ENCODE data around the gene ANKRD44.

DNA sequence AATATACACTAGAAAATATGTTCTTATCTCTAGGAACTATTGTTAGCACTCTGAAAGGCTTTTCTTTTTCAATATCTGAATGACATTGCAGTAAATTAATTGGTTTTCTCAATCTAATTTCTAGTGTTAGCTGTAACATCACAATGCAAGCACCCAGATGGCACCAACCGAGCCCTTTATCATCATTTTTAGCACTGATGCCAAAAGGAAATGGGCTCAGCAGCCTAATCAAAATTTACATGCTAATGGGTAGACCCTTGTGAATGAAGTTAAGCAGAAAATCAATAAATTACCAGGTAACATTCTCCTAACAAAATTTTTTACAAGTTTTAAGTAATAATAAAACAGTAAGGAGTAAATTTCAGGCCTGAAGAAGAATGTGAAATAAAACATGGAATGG, 330.6 kb downstream of the ANKRD44 start:
- TF ChIP-seq SUZ12 (IDR thresholded peaks at IDR 0.05; ENCODE audit: extremely low read depth, insufficient read depth, insufficient read length) (no peak), ZNF274 (IDR thresholded peaks at IDR 0.05; ENCODE audit: low read depth, low read length) (no peak), YY1 (IDR thresholded peaks at IDR 0.05; ENCODE audit: insufficient read depth, insufficient read length) (no peak)
